ENCODE measurements around the gene HOOK2.

HOOK2 gene

DNA sequence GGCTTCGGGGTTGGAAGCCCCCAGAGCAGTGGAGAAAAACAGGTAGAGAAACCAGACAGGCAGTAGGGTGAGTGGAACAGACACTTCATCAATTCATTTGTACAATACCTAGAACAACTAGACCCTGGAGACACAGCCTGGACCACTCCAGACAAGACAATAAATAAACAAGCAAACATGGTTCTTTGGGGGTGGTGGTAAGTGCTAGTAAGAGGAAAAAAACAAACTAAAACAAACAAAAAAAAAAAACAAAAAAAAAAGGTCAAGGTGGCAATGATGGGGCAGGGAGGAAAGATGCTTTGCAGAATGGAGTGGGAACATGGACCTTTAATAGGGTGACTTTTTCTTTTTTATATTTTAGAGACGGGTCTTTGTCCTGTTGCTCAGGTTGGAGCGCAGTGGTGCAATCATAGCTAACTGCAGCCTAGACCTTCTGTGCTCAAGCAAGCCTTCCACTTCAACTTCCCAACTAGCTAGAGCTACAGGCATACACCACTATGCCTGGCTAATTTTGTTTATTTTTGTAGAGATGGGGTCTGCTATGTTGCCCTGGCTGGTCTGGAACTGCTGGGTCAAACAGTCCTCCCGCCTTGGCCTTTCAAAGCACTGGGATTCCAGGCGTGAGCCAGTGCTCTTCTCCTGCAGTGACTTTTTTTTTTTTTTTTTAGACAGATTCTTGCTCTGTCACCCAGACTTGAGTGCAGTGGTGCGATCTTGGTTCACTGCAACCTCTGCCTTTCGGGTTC lies 19.0 kb upstream of the HOOK2 start:
- DNase-seq: no peak
- ATAC-seq: no peak

DNA sequence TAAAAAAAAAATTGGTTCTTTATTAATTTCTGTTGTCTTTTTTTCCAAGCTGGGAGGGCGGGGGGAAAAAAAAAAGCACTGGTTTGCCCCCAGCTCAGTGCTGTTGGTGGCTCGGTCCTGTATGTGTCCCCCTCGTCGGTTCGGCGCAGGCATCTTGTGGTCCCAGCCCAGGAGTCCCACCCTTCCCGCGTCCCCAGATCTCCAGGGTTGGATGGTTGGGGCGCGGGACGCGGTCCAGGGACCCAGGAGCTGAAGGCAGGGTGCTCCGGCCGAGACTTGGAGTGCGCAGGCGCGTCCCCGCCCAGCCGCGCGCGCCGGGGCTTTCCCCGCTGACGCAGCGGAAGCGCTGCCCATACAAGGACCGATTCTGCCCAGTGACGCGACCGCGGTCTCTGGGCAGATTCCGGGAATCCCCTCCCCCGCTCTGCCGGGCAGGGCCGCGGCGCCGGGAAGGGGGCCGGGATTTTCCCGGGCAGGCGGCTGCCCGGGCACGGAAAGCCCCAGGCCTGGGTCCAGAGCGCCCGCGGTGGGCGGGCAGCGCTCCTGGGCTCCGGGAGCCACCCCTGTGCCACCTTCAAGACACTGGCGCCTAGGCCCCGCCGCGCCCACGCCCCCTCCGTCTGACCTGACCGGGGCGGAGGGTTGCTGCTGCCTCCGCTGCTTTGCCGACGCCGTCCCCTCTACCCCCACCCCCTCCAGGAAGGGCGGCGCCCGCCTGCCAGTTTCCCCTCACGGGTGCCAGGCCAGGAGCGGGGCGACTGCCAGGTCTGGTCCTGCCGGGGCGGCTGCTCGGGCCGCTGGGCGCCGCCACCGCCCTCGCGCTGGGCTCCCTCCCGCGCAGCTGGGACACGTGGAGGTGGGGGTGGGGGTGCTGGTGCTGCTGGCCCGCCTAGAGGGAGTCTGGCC lies 18.2 kb upstream of the HOOK2 start:
- DNase-seq (peak; percentile 94), ATAC-seq (peak; percentile 41)

DNA sequence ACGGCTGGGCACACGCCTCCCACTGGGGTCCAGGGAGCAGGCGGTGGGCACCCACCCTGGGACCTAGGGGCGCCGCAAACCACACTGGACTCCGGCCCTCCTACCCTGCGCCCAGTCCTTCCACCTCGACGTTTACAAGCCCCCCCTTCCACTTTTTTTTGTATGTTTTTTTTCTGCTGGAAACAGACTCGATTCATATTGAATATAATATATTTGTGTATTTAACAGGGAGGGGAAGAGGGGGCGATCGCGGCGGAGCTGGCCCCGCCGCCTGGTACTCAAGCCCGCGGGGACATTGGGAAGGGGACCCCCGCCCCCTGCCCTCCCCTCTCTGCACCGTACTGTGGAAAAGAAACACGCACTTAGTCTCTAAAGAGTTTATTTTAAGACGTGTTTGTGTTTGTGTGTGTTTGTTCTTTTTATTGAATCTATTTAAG lies 17.5 kb upstream of the HOOK2 start:
- ATAC-seq (no peak), DNase-seq (no peak)

DNA sequence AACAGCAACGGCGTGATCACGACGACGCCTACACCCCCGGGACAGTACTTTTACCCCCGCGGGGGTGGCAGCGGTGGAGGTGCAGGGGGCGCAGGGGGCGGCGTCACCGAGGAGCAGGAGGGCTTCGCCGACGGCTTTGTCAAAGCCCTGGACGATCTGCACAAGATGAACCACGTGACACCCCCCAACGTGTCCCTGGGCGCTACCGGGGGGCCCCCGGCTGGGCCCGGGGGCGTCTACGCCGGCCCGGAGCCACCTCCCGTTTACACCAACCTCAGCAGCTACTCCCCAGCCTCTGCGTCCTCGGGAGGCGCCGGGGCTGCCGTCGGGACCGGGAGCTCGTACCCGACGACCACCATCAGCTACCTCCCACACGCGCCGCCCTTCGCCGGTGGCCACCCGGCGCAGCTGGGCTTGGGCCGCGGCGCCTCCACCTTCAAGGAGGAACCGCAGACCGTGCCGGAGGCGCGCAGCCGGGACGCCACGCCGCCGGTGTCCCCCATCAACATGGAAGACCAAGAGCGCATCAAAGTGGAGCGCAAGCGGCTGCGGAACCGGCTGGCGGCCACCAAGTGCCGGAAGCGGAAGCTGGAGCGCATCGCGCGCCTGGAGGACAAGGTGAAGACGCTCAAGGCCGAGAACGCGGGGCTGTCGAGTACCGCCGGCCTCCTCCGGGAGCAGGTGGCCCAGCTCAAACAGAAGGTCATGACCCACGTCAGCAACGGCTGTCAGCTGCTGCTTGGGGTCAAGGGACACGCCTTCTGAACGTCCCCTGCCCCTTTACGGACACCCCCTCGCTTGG lies 16.9 kb upstream of the HOOK2 start:
- DNase-seq: peak; percentile 81

DNA sequence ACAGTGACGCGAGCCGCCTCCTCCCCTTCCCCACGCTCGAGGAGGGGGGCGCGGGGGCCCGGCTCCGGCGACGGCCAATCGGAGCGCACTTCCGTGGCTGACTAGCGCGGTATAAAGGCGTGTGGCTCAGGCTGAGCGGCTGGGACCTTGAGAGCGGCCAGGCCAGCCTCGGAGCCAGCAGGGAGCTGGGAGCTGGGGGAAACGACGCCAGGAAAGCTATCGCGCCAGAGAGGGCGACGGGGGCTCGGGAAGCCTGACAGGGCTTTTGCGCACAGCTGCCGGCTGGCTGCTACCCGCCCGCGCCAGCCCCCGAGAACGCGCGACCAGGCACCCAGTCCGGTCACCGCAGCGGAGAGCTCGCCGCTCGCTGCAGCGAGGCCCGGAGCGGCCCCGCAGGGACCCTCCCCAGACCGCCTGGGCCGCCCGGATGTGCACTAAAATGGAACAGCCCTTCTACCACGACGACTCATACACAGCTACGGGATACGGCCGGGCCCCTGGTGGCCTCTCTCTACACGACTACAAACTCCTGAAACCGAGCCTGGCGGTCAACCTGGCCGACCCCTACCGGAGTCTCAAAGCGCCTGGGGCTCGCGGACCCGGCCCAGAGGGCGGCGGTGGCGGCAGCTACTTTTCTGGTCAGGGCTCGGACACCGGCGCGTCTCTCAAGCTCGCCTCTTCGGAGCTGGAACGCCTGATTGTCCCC lies 16.1 kb upstream of the HOOK2 start, which contains the start of gene JUNB:
JUNB (plus strand) TSS at position 142 of the 706 bp plus-strand sequence; CDS start at position 428, 286 bp downstream.
- ATAC-seq: peak; percentile 33
- DNase-seq: peak; percentile 98

More for the DNA sequence above, 16.9 kb upstream of the HOOK2 start:
- ATAC-seq: no peak

GRCh38 chr19:12790628-12791344 lies 15.4 kb upstream of the HOOK2 start:
- no peak for ATAC-seq
- DNase-seq: peak; percentile 37

DNA sequence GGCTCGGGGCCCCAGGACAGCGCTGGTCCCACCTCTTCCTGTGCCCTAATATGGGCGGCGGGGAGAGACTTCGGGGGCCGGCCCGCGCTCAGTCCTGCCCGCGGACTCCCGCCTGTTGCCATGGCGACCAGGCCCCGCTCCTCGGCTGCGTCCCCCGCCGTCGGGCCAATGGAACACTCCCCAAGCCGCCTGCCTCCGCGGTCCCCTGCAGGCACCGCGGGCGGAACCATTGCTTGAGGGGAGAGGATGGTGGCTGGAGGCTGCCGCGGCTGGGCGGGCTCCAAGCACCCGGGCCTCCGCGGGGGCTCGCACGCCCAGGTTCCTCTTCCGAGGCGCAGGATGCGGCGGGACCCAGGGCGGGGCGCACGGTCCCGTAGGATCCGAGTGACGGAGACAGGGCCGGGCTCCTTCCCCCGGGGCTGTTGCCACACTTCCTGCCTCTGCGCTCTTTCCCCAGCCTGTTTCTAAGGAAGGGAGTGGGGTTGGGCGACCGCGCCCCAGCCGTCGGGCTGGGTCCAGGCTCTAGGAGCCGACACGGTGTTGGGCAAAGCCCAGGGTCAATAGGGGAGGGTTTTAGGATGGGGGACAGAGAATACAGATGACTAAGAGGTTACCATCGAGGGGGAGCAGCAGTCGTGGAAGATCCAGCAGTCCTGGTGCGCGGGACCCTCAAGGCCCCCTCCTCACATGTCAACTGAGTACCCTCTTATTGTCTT lies 14.7 kb upstream of the HOOK2 start:
- peak; percentile 57 for ATAC-seq
- peak; percentile 99 for DNase-seq

DNA sequence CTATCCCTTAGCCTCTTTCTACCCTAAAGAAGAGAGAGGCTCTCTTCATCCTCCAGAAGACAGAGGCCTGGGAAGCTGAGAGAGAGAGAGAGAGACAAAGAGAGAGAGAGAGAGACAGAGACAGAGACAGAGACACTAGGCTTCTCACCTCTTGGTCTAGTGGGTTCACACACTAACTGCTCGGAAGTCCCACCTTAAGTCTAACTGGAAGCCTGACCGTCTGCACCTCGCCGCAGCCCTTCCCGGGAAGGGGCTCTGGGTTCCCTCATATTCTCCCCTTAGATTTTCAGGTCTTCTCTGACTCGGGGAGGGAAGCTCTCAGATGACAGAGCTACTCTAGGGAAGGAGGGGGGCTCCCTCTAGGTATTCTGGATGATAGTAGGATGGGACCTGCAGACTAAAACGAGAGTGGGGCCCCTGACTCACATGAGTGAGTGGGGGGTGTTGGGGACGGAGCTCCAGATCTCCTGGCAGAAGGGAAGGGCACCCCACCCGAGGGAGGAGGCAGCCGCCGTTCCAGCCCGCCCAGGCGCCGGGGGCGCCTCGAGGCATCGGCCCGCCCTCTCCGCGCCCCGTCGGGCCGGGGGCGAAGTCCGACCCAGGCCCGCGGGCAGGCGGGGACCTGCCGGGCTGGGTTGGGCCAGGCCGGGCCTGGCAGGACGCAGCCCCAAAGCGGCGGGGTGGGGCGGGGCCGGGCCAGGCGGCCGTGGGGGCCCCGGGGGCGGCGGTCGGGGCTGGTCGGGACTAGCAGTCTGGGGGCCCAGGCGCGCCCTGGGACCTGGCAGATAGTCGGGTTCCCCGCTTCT lies 13.9 kb upstream of the HOOK2 start:
- ATAC-seq: no peak
- peak; percentile 62 for DNase-seq

DNA sequence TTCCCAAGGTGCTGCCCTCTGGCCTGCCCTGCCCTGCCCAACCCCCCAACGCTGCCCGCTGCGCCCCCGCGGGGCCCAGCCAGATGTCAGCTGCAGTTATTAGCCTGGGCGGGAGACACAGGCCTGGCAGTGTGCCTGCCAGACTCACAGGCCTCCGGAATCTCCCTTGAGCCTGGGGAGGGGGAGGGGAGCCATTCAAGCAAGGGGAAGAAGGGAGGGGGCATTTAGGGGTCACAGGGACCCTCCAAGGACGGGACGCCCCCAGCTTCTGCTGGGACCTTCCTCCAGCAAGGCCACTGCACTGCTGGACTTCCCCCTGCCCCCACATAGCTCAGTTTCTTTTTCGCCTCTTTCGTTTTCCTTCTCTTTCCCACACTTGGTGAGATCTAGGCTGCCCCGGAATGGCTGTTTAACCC lies 13.3 kb upstream of the HOOK2 start:
- peak; percentile 75 for DNase-seq
- ATAC-seq: no peak

- DNase-seq: no peak
- ATAC-seq: no peak
Observed at GRCh38 chr19:12788042-12788681, 12.8 kb upstream of the HOOK2 start.

- DNase-seq (no peak), ATAC-seq (no peak)
Observed at GRCh38 chr19:12787458-12787857, 12.1 kb upstream of the HOOK2 start.

DNA sequence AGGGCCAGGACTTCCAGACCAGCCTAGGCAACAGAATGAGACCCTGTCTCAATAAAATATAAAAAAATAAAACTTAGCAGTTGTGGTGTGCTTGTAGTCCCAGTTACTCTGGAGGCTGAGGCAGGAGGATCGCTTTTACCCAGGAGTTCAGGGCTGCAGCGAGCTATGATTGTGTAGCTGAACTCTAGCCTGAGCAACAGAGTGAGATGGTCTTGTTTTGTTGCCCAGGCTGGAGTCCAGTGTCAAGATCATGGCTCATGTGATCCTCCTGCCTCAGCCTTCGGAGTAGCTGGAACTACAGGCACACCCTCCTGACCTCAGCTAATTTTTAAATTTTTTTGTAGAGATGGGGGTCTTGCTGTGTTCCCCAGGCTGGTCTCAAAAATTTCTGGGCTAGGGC lies 11.6 kb upstream of the HOOK2 start:
- DNase-seq: no peak
- ATAC-seq: no peak

- ATAC-seq: no peak
- DNase-seq: peak; percentile 46
Observed at GRCh38 chr19:12786141-12786870, 11.0 kb upstream of the HOOK2 start.

DNA sequence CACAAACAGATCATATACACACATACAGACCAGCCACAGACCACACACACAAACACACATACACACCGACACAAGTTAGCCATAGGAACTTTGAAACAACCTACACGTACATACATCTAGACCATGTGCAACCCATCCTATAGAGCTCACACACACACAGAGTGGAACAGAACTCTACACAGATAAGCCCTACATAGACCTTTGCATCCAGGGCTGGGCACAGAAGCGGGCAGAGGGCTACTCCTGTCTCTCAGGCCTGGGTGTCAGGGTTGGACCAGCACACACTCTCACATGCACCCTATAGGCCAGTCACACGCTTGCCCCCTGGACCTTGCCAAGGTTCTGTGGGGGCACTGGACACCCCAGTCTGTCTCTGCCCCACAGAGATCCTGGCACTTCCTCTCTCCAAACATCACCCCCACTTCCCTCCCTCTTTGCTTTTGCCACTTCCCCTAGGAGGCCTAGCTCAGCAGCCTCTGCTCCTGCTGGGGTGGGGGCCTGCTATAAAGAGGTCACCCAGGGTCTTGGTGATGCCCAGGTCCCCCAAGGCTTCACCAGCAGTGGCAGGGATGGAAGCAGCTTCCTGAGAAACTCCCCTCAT lies 10.2 kb upstream of the HOOK2 start:
- ATAC-seq: no peak

GRCh38 chr19:12784871-12785430 lies 9.6 kb upstream of the HOOK2 start:
- no peak for ATAC-seq
- DNase-seq: peak; percentile 35

More for the DNA sequence above, 10.2 kb upstream of the HOOK2 start:
- peak; percentile 33 for DNase-seq

GRCh38 chr19:12784394-12784870 lies 9.1 kb upstream of the HOOK2 start:
- DNase-seq: no peak

DNA sequence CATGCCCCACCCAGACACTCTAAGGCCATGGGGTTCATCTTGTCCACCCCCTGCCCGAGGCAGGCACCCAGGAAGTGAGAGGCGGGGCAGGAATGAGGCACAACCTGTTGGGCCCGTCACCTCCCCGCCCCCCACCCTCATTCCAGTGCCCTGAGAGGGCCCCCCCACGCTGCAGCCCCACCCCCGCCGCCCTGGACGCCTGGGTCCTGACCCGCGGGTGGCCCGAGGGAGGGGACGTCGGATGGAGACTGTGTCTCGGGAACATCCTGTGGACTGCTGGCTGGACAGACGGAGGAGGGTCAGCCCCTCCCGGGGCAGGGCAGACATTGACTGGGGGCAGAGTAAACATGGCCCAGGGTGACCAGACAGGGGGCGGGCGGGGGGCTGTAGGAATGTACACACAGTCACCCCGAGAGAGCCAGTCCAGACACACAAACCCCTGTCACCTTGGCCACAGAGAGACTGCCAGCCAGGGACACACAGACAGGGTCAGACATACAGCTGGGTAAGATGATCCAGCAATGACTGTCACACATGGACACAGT lies 8.6 kb upstream of the HOOK2 start:
- no peak for ATAC-seq
- peak; percentile 43 for DNase-seq

More at GRCh38 chr19:12784394-12784870, 9.1 kb upstream of the HOOK2 start:
- no peak for ATAC-seq

All from stimulated activated naive CD8-positive, alpha-beta T cell treated with anti-CD3 and anti-CD28 coated beads, Interleukin-15, Interleukin-2, amounts not matched to agents 100 U/mL and 50 U/mL, for 24 hours (primary cell).